IPS-18a (cell line): ENCODE data around the gene MUC4.

Experiments used
- H3K27ac ChIP-seq: one replicate; pipeline ENCODE4 v1.5.1; 2013; ENCODE audit warnings: low read length
- H3K27me3 ChIP-seq: one replicate; pipeline ENCODE4 v1.6.1; 2013; ENCODE audit warnings: mild to moderate bottlenecking, low read length; ENCODE audit not compliant: control insufficient read depth, insufficient read depth
- H3K36me3 ChIP-seq: one replicate; pipeline ENCODE4 v1.6.1; 2013; ENCODE audit warnings: low read depth, low read length; ENCODE audit not compliant: control insufficient read depth
- H3K4me1 ChIP-seq: one replicate; pipeline ENCODE4 v1.6.1; 2013; ENCODE audit warnings: low read depth, low read length; ENCODE audit not compliant: control insufficient read depth
- H3K4me3 ChIP-seq: one replicate; pipeline ENCODE4 v1.5.1; 2013; ENCODE audit warnings: low read length
- H3K9ac ChIP-seq: one replicate; pipeline ENCODE4 v1.6.1; 2013; ENCODE audit warnings: mild to moderate bottlenecking, low read length, moderate library complexity
- H3K9me3 ChIP-seq: one replicate; pipeline ENCODE4 v1.6.1; 2013; ENCODE audit warnings: low read depth, low read length; ENCODE audit not compliant: control insufficient read depth

MUC4 gene

GRCh38 chr3:195770081-195770840, 41.5 kb downstream of the MUC4 start:
- Histone ChIP-seq H3K9me3 (no peaks in the 10 kb centered on the region), H3K4me1 (no peaks in the 10 kb centered on the region), H3K27ac (no peak overlapping the region), H3K36me3 (no peaks in the 10 kb centered on the region), H3K9ac (no peak overlapping the region), H3K27me3 (no peaks in the 10 kb centered on the region), H3K4me3 (no peak overlapping the region)

DNA sequence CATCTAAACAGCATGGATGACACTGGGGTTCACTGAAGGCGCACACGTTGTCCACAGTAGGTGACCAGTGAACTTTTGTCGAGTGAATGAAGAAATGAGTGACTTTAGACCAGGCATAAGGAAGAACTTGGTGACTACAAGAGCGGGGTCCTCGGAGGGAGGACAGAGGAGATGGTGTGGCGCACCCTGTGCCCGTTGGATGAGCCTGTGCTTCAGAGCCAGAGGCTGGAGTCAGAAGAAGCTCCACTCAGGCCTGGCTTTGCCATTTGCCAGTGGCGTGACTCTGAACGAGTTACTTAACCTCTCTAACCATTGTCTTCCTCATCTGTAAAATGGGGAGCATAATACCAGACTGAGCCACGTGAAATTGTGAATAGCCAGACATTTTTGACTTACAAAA, 42.2 kb downstream of the MUC4 start:
- H3K9ac ChIP-seq = no peak overlapping the region
- H3K36me3 ChIP-seq = no peaks in the 10 kb centered on the region
- no peak overlapping the region for H3K4me3 ChIP-seq
- no peak overlapping the region for H3K27ac ChIP-seq
- no peaks in the 10 kb centered on the region for H3K4me1 ChIP-seq
- H3K9me3 ChIP-seq = no peaks in the 10 kb centered on the region
- H3K27me3 ChIP-seq = no peaks in the 10 kb centered on the region

GRCh38 chr3:195768831-195769303, 42.9 kb downstream of the MUC4 start:
- H3K9ac ChIP-seq = no peak overlapping the region
- no peaks in the 10 kb centered on the region for H3K4me1 ChIP-seq
- H3K27ac ChIP-seq = no peak overlapping the region
- no peaks in the 10 kb centered on the region for H3K36me3 ChIP-seq
- H3K27me3 ChIP-seq = no peaks in the 10 kb centered on the region
- H3K4me3 ChIP-seq = no peak overlapping the region
- no peaks in the 10 kb centered on the region for H3K9me3 ChIP-seq

DNA sequence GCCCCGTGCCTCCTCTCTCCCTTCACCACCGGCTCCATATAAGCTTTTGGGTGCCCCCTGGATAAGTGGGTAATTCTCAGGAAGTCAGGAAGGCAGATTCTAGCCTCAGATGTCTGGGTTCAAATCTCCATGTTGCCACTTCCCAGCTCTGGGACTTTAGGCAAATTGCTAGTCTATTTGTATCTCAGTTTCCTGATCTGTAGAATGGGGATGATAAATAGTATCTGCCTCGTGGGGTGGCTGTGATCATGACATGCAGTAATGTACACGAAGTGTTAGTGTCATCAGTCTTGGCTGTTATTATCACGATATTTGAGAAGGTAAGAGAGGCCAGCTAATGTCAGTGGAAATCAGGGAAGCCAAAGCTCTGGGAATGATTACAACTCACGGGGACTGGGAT, 43.3 kb downstream of the MUC4 start:
- no peak overlapping the region for H3K4me3 ChIP-seq
- no peaks in the 10 kb centered on the region for H3K9me3 ChIP-seq
- no peaks in the 10 kb centered on the region for H3K4me1 ChIP-seq
- H3K27me3 ChIP-seq = no peaks in the 10 kb centered on the region
- H3K27ac ChIP-seq = no peak overlapping the region
- no peak overlapping the region for H3K9ac ChIP-seq
- H3K36me3 ChIP-seq = no peaks in the 10 kb centered on the region

DNA sequence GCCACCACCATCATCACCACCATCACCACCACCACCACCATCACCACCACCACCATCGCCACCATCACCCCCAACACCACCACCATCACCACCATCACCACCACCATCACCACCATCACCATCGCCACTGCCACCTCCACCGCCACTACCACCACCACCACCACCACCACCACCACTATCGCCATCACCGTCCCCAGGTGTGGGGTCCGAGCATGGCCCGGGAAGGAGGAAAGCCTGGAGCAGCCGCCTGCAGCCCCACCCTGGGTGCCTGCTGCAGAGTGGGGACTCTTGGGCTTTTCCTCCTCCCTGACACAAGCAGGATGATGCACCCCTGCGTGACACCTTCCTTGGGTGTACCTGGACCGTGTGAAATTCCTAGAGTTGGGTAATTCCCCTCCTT, 43.9 kb downstream of the MUC4 start:
- Histone ChIP-seq H3K27me3 (no peaks in the 10 kb centered on the region), H3K9me3 (no peaks in the 10 kb centered on the region), H3K36me3 (no peaks in the 10 kb centered on the region), H3K4me1 (no peaks in the 10 kb centered on the region), H3K4me3 (no peak overlapping the region), H3K9ac (no peak overlapping the region), H3K27ac (no peak overlapping the region)

- Histone ChIP-seq H3K4me3 (no peak overlapping the region), H3K9ac (no peak overlapping the region)
Measured at GRCh38 chr3:195766671-195767070, 45.1 kb downstream of the MUC4 start.

GRCh38 chr3:195764961-195765706, 46.6 kb downstream of the MUC4 start:
- no peaks in the 10 kb centered on the region for H3K9me3 ChIP-seq
- no peaks in the 10 kb centered on the region for H3K36me3 ChIP-seq
- no peaks in the 10 kb centered on the region for H3K4me1 ChIP-seq
- H3K27ac ChIP-seq = no peak overlapping the region
- H3K4me3 ChIP-seq = no peak overlapping the region
- H3K9ac ChIP-seq = no peak overlapping the region
- H3K27me3 ChIP-seq = no peaks in the 10 kb centered on the region

More at GRCh38 chr3:195766671-195767070, 45.1 kb downstream of the MUC4 start:
- Histone ChIP-seq H3K36me3 (no peaks in the 10 kb centered on the region), H3K9me3 (no peaks in the 10 kb centered on the region), H3K27ac (no peak overlapping the region), H3K27me3 (no peaks in the 10 kb centered on the region), H3K4me1 (no peaks in the 10 kb centered on the region)

DNA sequence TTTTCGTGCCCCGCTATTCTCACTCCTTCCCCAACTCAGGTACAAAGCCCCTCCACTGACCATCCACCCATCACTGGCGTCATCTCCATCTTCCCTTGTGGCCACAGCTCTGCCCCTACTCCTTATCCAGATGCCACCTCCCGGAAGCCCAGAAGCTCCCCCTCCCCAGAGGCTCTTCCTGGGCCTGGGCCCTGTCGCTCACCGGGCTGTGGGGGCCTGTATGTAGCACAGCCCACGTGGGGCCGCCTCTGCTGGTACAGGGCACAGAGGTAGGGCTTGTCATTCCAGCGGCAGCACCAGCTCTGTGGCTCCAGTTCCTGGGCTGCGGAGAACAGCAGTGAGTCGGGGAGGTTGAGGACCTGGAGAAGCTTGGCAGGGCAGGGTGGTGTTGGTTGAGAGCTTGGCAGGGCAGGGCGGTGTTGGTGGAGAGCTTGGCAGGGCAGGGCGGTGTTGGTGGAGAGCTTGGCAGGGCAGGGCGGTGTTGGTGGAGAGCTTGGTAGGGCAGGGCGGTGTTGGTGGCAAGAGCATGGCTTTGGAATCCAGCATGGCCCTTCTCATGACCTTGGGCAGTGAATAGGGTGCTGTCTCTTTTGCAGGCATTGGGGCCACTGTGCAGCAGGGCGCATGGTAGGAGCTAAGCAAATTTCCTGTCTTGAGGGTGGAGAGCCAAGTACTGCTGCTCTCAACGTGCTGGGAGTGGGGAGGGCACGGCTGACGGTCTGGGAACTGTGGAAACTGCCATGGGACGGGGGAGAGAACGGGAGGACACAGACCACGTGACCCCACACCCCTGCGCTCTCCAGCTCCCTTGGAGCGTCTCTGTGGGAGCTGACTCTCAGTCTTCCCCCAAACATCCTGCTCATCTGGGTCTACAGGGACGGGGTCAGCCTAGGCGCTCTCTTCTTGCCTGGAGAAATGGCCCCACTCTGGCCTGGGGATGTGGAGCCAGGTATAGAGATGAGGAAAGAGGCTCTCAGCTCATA, 47.6 kb downstream of the MUC4 start:
- Histone ChIP-seq H3K9ac (no peak overlapping the region), H3K27ac (no peak overlapping the region), H3K9me3 (no peaks in the 10 kb centered on the region), H3K36me3 (no peaks in the 10 kb centered on the region), H3K4me1 (no peaks in the 10 kb centered on the region), H3K27me3 (no peaks in the 10 kb centered on the region), H3K4me3 (no peak overlapping the region)

DNA sequence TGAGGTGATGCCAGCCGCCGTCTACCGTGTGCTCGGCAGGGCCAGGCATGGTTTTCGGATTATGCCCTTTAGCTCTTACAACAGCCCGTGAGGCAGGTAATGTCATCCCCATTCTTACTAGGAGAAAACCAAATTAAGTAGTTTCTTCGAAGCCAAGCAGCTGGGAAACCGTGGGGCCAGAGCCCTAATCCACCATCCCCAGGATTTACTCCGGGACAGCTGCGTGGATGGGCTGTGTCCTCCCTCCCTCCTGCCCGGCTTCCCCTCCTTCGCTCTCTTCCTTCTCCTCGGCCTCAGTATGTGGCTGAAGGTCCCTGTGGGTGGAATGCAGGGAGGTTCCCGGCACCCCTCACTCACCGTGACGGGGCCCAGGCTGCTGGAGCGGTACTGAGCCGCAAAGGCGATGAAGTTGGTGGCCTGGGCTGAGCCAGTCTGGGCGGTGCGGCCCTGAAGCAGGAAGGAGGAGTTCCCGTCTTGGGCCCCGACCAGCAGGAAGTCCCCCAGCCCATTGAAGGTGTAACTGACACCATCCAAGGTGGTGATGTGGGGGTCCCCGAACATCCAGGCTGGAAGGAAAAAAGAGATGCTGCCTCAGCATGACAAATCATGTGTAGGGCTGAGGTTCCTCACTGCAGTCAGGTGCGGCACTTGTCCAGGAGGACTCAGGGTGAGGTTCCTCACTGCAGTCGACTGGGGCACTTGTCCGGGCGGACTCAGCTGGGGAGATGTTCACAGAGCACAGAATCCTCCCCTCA, 48.5 kb downstream of the MUC4 start:
- H3K36me3 ChIP-seq = no peaks in the 10 kb centered on the region
- no peaks in the 10 kb centered on the region for H3K9me3 ChIP-seq
- no peak overlapping the region for H3K9ac ChIP-seq
- H3K27me3 ChIP-seq = no peaks in the 10 kb centered on the region
- no peak overlapping the region for H3K27ac ChIP-seq
- H3K4me1 ChIP-seq = no peaks in the 10 kb centered on the region
- no peak overlapping the region for H3K4me3 ChIP-seq

- H3K27ac ChIP-seq = no peak overlapping the region
- H3K4me3 ChIP-seq = no peak overlapping the region
- no peaks in the 10 kb centered on the region for H3K4me1 ChIP-seq
- H3K36me3 ChIP-seq = no peaks in the 10 kb centered on the region
- no peaks in the 10 kb centered on the region for H3K27me3 ChIP-seq
- no peaks in the 10 kb centered on the region for H3K9me3 ChIP-seq
- H3K9ac ChIP-seq = no peak overlapping the region
Measured at GRCh38 chr3:195762611-195763010, 49.1 kb downstream of the MUC4 start.

DNA sequence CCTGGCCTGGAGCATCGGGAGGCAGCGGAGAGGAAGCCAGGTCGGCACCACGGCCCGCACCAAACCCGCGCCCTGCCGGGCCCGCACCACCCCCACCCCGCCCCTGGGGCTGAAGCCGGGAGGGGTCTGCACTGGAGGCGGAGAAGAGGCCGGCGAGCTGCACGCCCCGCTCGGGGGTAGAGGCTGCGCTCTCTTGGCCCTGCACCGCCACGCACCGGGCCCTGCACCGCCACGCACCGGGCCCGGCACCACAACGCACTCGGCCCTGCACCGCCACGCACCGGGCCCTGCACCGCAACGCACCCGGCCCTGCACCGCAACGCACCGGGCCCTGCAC, 49.5 kb downstream of the MUC4 start:
- Histone ChIP-seq H3K4me1 (no peaks in the 10 kb centered on the region), H3K4me3 (no peak overlapping the region), H3K9me3 (no peaks in the 10 kb centered on the region), H3K9ac (no peak overlapping the region), H3K27ac (no peak overlapping the region), H3K27me3 (no peaks in the 10 kb centered on the region), H3K36me3 (no peaks in the 10 kb centered on the region)
